GM03348 (cell line): Measurements from ENCODE around the gene PRSS2.
"Not testable (repeated sequence)": the region's sequence is repeated elsewhere in the genome, so short reads cannot be mapped to it uniquely, and the experiment has no call there.

Source experiments
- DNase-seq: peaks from one replicate; pipeline ENCODE4 v3.0.0; 2012; ENCODE audit warnings: low spot score

Gene PRSS2

DNA sequence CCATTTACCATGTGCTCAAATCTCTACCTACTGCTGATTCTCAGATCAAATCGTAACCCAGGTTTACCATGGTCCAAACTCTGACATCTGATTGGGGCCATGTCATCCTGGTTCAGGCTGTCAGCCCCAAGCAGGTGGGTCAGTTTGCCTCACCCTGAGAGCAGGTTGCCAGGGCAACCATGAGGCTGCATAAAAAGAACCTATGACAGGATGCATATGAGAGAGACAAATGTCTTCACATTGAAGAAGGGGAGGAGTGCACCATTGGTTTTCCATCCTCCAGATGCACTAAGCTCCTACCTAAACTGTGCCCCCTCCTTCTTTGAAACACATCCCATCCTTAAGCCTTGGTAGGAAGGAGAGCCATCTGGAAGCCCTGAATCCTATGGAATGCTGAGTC, 11.3 kb upstream of the PRSS2 start:
- DNase-seq, result no peak

DNA sequence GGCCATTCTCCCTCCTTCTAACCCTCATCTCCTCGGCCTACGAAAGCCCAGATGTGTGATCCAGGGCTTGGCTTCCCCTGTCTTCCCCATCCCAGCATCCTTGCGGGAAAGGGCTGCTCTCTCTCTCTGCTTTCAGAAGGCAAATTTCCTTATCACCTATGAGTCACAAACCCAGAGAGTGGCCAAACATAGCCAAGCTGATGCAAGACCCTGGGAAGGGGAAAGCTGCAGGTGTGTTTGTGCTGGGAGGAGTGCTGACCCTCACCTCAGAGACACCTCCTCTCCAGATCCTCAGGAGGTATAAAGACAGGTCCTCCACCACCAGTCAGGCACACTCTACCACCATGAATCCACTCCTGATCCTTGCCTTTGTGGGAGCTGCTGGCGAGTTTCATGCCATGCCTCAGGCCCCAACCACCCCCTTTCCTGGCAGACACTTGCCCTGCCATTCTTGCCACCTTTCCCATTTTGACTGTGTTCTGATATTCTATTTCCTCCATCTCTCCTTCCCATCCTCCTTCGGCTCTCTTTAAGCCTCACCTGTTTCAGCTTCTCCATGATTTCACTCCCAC, 10.6 kb upstream of the PRSS2 start:
- DNase-seq, result no peak

GRCh38 chr7:142761606-142762005, 9.2 kb upstream of the PRSS2 start:
- not testable (repeated sequence) for DNase-seq

- no peak for DNase-seq
Measured at GRCh38 chr7:142762104-142762503, 8.7 kb upstream of the PRSS2 start.

DNA sequence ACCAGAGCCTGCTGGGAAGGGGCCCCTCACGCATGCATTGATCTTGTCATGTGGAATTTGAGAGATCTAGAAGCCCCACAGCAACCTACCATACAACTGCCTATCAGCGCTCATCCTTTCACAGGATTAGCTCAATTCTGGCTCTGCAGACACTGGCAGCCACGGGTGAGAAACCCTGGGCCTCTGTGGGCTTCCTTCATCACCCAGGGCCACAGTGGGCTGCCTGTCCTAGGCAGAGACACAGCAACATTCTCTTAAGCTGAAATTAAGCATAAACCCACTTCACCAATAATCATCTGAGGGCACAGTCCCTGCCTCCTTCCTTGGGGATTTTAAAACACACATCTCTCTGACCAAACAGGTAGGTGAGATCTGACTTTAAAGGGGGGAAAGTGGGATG, 3.3 kb upstream of the PRSS2 start:
- DNase-seq, result no peak

DNA sequence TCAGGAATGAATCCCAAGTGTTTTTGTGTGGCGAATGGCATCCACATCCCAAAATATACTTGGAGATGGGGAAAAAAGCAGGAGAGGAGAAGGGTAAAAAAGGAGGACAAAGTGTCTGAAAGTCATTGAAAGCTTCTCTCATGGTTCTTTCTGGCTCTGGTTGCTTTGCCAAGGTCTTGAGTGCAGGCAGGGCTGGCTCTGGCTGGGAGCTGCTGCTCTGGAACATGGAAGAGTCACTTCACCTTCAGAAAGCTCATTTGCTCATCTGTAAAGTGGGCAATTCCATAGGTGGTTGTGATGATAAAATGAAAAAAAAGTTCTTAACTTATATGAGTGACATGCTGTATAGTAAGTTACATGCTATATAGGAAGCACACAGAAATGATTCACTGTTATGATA, 2.9 kb upstream of the PRSS2 start:
- DNase-seq, result no peak

DNA sequence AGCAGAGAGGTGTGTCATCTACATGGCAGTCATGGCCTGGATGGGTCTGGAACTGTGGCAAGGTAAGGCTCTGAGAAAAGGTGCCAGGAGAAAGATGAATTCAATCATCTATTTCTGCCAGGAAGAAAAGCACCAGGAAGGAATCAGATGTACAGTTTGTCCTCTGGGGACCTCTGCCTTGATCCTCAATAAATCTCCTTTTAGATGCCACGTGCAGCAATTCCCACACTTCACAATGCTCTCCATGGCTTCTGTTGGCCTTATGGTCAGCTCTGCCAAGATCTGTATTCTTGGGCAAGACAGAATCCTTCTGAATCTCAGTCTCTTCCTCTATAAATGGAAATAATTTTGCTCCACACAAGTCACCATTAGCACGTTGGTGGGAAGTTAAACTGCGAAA, 1.9 kb upstream of the PRSS2 start:
- not testable (repeated sequence) for DNase-seq

DNA sequence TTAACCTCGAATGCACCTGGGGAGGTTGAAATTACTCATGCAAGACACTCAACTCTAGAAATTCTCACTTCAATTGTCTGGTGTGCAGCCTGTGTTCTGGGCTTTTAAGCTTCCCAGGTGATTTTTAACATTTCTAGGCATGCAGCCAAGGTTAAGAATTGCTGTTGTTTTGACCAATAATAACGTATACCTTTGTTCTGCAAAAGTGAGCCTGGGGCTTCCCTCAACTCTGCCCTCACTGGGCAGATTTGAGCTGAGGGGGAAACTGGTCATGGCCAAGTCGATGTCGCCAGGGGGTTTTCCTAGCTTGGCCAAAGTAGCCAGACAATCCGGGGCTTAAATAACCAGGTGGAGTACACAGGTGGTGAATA, 568 bp downstream of the PRSS2 start:
- DNase-seq, result no peak

DNA sequence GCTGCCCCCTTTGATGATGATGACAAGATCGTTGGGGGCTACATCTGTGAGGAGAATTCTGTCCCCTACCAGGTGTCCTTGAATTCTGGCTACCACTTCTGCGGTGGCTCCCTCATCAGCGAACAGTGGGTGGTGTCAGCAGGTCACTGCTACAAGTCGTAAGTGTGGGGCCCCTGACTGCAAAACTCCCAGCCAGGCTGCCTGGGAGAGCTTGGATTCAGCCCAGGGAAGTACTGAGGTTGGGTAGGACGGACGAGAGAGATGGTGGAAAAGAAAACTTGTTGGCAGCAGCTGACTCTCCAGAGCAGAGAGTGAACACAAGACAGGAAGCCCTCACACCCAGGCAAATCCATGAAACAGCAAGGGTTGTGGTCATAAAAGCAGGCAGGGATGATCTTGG, 1.3 kb downstream of the PRSS2 start:
- no peak for DNase-seq

- DNase-seq, result no peak
Measured at GRCh38 chr7:142772673-142773072, 1.9 kb downstream of the PRSS2 start.

DNA sequence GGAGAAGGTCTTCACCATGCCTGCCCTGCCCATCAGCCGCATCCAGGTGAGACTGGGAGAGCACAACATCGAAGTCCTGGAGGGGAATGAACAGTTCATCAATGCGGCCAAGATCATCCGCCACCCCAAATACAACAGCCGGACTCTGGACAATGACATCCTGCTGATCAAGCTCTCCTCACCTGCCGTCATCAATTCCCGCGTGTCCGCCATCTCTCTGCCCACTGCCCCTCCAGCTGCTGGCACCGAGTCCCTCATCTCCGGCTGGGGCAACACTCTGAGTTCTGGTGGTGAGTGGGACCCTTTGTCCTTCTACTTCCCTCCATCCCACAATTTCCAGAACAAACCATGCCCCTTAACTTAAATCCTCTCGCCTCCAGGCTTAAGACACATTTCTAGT, 2.5 kb downstream of the PRSS2 start:
- DNase-seq, result no peak

DNA sequence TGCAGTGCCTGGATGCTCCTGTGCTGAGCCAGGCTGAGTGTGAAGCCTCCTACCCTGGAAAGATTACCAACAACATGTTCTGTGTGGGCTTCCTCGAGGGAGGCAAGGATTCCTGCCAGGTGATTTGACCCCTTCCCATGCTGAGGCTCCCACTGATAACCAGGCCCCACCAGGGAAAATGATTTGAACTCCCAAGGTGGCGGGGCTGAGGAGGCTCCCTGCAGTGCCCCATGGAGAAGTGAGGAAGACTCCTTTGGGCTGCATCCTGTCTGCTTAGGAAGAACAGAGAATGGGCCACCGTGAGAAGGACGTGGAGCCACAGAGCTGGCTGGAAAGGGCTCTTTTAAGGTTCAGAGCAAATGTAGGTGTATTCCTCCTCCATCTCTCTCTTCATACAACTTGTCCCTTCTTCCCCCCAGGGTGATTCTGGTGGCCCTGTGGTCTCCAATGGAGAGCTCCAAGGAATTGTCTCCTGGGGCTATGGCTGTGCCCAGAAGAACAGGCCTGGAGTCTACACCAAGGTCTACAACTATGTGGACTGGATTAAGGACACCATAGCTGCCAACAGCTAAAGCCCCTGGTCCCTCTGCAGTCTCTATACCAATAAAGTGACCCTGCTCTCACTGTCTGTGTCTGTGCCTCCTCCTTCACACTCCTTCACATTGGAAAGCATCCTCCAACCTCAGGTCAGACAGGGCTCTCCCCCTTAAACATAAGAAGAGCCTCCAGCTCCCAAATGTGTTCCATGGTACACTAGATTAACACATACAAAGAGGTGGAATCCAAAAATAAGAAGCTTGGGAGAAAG, 3.4 kb downstream of the PRSS2 start:
- DNase-seq, result no peak

DNA sequence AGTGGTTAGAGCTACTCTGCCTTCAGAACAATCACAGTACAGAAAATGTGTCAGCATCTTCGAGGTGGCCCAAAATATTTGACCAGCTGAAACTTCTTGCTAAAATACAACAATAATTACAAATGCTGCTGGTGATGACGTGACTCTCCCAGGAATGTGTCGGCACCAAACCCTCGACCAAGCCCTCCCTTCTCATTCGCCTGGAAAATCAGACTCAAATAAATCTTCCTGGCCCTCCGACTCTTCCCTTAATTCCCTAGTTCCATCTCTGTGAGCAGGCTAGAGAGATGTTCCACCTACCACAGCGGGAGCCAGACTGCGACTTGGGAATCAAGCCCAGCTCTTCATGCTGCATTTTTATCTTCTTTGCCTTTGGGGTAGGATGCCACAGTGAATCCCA, 4.1 kb downstream of the PRSS2 start:
- no peak for DNase-seq

DNA sequence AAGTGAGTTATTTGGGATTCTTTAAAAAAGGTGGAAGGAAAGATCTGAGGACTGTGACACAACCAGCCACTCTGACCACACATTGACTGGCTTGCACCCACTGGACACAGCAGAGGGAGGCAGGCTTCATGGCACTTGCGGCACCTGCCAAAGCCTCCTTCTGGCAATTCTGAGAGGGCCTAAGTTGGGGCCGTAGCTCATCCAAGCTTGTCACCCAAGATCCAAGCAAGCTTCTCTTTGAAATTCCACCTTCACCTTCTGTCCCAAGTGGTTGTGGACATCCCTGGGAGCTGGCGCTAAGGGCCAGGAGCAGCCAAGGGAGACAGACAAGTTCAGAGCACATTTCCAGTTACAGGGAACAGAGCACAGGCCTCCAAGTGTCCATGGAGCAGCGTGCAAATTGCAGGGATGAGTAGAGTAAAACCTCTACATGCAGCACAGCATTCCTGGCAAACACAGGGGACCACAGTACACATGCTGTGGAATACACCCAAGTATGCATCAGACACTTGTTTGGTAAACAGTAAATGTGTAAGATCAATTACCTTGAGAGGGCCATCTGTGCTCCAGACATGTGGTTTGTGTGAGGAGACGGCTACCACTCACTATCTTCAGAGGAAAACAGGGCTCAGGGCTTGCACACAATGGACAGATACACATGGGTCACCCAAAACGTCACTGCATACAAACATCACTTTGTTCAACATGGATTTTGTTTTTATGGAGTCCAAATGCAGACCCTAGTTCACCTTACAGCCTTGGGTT, 4.8 kb downstream of the PRSS2 start:
- DNase-seq, result not testable (repeated sequence)

DNA sequence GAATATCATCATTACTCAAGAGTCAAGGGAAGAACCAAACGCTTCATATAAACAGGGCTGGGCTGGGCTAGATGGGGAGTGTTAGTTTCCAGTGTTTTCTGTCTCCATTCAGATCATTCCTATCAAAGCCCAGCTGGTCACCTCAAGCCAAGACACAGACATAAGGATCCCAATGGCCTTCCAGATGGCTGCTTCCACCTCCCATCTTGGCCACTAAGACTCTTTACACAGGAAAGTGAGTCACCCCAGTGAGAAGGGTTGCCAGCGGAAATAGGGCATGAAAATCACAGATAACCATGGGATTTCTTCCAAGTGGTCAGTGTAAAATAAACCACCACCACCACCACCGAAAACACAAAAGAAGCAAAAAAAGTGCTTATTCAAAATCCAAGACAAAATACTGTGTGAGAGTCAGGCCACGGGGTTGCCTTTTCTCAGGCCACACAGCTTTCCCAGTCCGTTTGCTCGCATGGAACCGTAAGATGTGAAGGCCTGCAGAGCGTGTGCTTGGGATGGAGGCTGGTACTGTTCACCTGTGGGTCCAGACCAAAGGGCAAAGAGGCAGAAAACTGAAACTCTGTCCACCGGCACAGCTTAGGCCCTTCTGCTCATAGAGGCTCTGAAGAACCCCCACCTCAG, 5.6 kb downstream of the PRSS2 start:
- no peak for DNase-seq

DNA sequence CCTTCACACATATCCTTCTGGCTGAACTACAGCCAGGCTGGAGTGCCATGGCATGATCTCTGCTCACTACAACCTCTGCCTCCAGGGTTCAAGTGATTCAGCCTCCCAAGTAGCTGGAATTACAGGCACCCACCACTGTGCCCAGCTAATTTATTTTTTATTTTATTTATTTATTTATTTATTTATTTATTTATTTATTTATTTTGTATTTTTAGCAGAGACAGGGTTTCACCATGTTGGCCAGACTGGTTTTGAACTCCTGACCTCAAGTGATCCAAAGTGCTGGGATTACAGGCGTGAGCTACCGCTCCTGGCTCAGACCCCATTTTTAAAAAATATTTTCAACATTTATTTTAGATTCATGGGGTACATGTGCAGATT, 6.1 kb downstream of the PRSS2 start:
- not testable (repeated sequence) for DNase-seq

DNA sequence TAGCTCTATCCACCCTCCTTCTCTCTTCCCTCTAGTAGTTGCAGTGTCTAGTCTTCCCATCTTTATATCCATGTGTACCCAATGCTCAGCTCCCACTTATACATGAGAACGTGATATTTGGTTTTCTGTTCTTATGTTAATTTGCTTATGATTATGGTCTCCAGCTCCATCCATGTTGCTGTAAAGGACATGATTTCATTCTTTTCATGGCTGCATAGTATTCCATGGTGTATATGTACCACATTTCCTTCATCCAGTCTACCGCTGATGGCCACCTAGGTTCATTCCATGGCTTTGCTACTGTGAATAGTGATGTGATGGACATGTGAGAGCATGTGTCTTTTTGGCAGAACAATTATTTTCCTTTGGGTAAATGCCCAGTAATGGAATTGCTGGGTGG, 6.5 kb downstream of the PRSS2 start:
- DNase-seq, result no peak

GRCh38 chr7:142782922-142783900, 12.4 kb downstream of the PRSS2 start:
- peak; percentile 91 for DNase-seq

DNA sequence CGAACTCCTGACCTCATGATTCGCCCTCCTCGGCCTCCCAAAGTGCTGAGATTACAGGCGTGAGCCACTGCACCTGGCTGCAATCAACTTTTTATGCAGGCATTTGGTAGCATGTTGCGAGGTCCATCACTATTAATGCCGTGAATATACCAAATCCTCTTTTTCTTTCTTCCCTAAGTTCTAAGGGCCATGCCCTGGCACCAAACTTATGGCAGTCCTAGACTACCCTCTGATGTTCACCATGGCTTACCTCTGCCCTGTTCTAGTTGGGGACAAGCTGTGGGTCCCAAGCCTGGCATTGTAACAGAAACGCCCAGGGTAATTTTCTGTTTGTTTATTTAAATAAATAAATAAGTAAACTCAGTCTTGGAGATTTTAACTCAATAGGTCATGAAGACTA, 13.3 kb downstream of the PRSS2 start:
- no peak for DNase-seq

GRCh38 chr7:142784716-142785115, 13.9 kb downstream of the PRSS2 start:
- no peak for DNase-seq

DNA sequence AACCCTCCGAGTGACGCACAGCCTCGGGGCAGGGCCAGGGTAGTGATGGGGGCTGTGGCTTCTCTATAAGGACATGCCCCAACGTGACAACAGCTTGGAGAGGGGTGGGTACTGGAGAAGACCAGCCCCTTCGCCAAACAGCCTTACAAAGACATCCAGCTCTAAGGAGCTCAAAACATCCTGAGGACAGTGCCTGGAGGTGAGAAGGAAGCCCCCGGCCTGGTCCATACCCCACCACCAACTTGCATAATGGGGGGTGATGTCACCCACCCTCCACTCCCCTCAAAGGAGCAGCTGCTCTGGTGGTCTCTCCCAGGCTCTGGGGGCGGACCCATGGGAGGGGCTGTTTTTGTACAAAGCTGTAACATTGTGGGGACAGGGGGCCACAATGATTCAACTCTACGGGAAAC, 15.1 kb downstream of the PRSS2 start:
- DNase-seq, result no peak
